Choroid plexus epithelial cell (primary cell): ENCODE results near the gene MYO1B.
"Not testable (repeated sequence)": the region's sequence is repeated elsewhere in the genome, so short reads cannot be mapped to it uniquely, and the experiment has no call there.

Experiments
- DNase-seq: peaks from one replicate; pipeline ENCODE4 v3.0.0-alpha.2; 2010; ENCODE audit warnings: low read depth
- H3K4me3 ChIP-seq: 2 replicates; pipeline ENCODE4 v1.5.1; 2011; ENCODE audit warnings: low read depth, mild to moderate bottlenecking, control low read depth, low read length, moderate library complexity
- CTCF ChIP-seq: conservative IDR thresholded peaks from 2 replicates; pipeline ENCODE4 v1.5.1; 2011; ENCODE audit warnings: low read depth, mild to moderate bottlenecking, control low read depth, inconsistent platforms, low read length, moderate library complexity

The MYO1B gene

DNA sequence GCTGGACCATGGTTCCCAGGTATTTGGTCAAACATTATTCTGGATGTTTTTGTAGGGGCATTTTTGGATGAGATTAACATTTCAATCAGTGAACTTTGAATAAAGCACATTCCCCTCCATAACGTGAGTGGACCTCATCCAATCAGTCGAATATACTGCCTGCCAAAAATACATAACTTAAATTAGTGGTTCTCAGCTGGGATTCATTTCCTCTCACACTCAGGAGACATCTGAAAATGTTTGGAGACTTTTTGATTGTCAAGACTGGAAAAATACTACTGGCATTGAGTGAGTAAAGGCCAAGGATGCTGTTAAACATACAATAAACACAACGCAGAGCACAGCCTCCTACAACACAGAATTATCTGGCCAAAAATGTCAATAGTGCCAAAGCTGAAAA, 198.2 kb downstream of the MYO1B start:
- TF ChIP-seq CTCF = no peak
- DNase-seq = no peak
- no peak overlapping the region for H3K4me3 ChIP-seq

DNA sequence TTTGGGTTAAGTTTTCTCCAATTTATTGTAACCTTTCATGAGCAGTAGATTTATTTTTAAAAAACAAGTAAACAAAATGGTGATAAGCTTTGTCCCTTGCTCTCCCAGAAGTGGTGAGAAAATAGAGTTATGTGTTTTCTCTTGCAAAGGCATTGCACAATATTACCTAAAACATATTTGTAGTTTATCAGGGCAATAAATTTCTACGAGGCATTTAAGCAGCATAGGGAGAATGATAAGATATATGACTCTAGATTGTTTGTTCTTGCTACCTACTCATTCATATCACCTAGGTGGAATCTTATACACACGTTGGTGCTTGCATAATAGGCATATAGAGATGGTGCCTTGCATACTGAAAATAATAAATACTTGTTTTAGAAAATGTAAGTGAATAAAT, 201.7 kb downstream of the MYO1B start:
- no peak for TF ChIP-seq CTCF
- no peak for DNase-seq
- no peak overlapping the region for H3K4me3 ChIP-seq

DNA sequence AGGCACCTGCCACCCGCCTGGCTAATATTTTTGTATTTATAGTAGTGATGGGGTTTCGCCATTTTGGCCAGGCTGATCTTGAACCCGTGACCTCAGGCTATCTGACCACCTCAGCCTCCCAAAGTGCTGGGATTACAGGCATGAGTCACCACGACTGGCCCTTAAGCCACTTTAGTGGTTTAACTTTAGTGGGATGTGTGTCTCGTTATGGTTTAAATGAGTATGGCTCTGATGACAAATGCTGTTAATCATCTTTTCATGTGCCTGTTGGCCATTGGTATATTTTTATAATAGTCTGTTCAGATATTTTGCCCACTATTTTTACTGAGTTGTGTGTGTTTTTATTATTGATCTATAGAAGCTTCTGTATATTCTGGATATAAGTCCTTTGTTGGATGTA, 205.9 kb downstream of the MYO1B start:
- no peak for TF ChIP-seq CTCF
- no peak for DNase-seq
- no peak overlapping the region for H3K4me3 ChIP-seq

DNA sequence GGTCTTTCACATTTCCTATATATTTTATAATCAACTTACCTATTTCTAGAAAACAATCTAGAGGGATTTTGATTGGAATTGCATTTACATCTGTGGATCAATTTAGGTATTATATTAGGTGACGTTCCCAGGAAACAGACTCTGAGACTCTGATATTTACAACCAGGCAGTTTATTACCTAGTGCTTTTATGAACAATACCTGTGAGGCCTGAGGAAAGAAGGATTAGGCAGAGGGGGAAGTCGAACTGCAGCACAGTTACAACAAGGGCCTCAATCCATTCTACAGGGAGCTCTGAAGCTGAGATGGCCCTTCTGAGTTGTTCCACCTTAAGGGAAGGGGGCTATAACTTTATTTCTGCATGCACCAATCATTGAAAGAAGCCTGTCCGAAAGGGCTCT, 206.9 kb downstream of the MYO1B start:
- no peak for TF ChIP-seq CTCF
- no peak overlapping the region for H3K4me3 ChIP-seq
- DNase-seq = no peak

- H3K4me3 ChIP-seq = no peak overlapping the region
- no peak for DNase-seq
- TF ChIP-seq CTCF = no peak
Measured at GRCh38 chr2:191453761-191454160, 208.6 kb downstream of the MYO1B start.

GRCh38 chr2:191456506-191456905, 211.3 kb downstream of the MYO1B start:
- not testable (repeated sequence) for H3K4me3 ChIP-seq, DNase-seq

- no peak for TF ChIP-seq CTCF
- no peak overlapping the region for H3K4me3 ChIP-seq
- no peak for DNase-seq
Measured at GRCh38 chr2:191459158-191459557, 214.0 kb downstream of the MYO1B start.

DNA sequence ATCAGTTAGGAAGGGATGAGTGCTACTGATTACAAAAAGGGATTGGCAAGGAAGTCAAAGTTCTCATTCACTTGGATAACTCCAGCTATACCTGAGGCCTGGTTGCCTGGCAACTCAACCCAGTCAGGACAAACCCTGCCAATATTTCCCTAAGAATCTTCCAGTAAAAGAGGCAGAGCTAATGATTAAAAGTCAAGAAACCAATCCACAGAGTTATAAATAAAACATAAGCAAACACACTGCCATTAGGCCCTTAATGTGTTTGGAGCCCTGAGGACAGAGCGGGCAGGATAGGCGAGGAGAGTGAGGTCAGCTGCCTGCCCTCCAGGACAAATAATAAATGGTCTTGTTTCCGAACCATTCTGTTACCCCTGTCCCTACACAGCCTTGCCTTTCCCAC, 217.2 kb downstream of the MYO1B start:
- TF ChIP-seq CTCF = no peak

More for the DNA sequence above, 217.2 kb downstream of the MYO1B start:
- no peak for DNase-seq
- H3K4me3 ChIP-seq = no peak overlapping the region
